ENCODE data around the gene C9orf153. TPM values are rescaled to one million over a fixed set of nuclear protein-coding genes. Genes with fewer than 3 reads are reported as not detected.
"Not testable (repeated sequence)": the region's sequence is repeated elsewhere in the genome, so short reads cannot be mapped to it uniquely, and the experiment has no call there.

C9orf153 gene
- total RNA-seq, 2 donors from 2014 or later = 0.37 to 0.51 TPM

GRCh38 chr9:86201474-86202337 is 57.8 kb downstream of the C9orf153 start:
- WGBS, 2 experiments (ENCODE audit: insufficient coverage in 1 of 2, insufficient read length in 1 of 2) = 82 to 88% methylated on average over 4 to 5 of the region's 5 CpGs
- Mint-ChIP-seq H3K4me3 (no peak overlapping the region), H3K27me3 (ENCODE audit: insufficient read depth) (peaks cover 2% of the 10 kb centered on the region), H3K27ac (no peak overlapping the region), H3K36me3 (ENCODE audit: low read depth) (no peaks in the 10 kb centered on the region), H3K9me3 (no peaks in the 10 kb centered on the region), H3K4me1 (peaks cover 4% of the 10 kb centered on the region)
- TF ChIP-seq CTCF (conservative IDR thresholded peaks at IDR 0.05) = no peak
- Histone ChIP-seq H3K4me3 (ENCODE audit: low read length) (no peak overlapping the region), H3K9ac (ENCODE audit: extremely low read depth, low read length, poor library complexity, severe bottlenecking) (no peak overlapping the region), H3K27ac (ENCODE audit: low read depth, low read length) (no peak overlapping the region), H3K27me3 (ENCODE audit: control insufficient read depth, insufficient read depth, low read length, poor library complexity, severe bottlenecking) (no peaks in the 10 kb centered on the region), H3K9me3 (ENCODE audit: control insufficient read depth, low read length) (no peaks in the 10 kb centered on the region), H3K4me1 (ENCODE audit: control insufficient read depth, insufficient read depth, low read length) (no peaks in the 10 kb centered on the region), H3K36me3 (ENCODE audit: control insufficient read depth, insufficient read depth, low read length) (no peaks in the 10 kb centered on the region)
- no peak for DNase-seq

GRCh38 chr9:86200599-86201162 is 58.8 kb downstream of the C9orf153 start:
- H3K9me3 Mint-ChIP-seq = peaks cover 2% of the 10 kb centered on the region
- DNase-seq = no peak
- Histone ChIP-seq H3K36me3 (ENCODE audit: control insufficient read depth, insufficient read depth, low read length) (no peaks in the 10 kb centered on the region), H3K27me3 (ENCODE audit: control insufficient read depth, insufficient read depth, low read length, poor library complexity, severe bottlenecking) (no peaks in the 10 kb centered on the region), H3K9ac (ENCODE audit: extremely low read depth, low read length, poor library complexity, severe bottlenecking) (no peak overlapping the region), H3K4me3 (ENCODE audit: low read length) (no peak overlapping the region), H3K9me3 (ENCODE audit: control insufficient read depth, low read length) (no peaks in the 10 kb centered on the region), H3K27ac (ENCODE audit: low read depth, low read length) (no peak overlapping the region), H3K4me1 (ENCODE audit: control insufficient read depth, insufficient read depth, low read length) (no peaks in the 10 kb centered on the region)
- no peak overlapping the region for H3K27ac Mint-ChIP-seq
- no peaks in the 10 kb centered on the region for H3K36me3 Mint-ChIP-seq (ENCODE audit: low read depth)
- no peak for TF ChIP-seq CTCF (conservative IDR thresholded peaks at IDR 0.05)
- 90 to 100% methylated on average over 1 of the region's 2 CpGs for WGBS, 2 experiments (ENCODE audit: insufficient coverage in 1 of 2, insufficient read length in 1 of 2)
- peaks cover 2% of the 10 kb centered on the region for H3K27me3 Mint-ChIP-seq (ENCODE audit: insufficient read depth)
- H3K4me3 Mint-ChIP-seq = no peak overlapping the region
- peaks cover 4% of the 10 kb centered on the region for H3K4me1 Mint-ChIP-seq

- H3K36me3 ChIP-seq (ENCODE audit: control insufficient read depth, insufficient read depth, low read length) = no peaks in the 10 kb centered on the region
- no peaks in the 10 kb centered on the region for H3K4me1 ChIP-seq (ENCODE audit: control insufficient read depth, insufficient read depth, low read length)
- Mint-ChIP-seq H3K4me3 (no peak overlapping the region), H3K27me3 (ENCODE audit: insufficient read depth) (peaks cover 3% of the 10 kb centered on the region), H3K4me1 (no peaks in the 10 kb centered on the region), H3K36me3 (ENCODE audit: low read depth) (peaks cover 2% of the 10 kb centered on the region), H3K9me3 (peaks cover 46% of the 10 kb centered on the region), H3K27ac (no peak overlapping the region)
- peaks cover 16% of the 10 kb centered on the region for H3K9me3 ChIP-seq (ENCODE audit: control insufficient read depth, low read length)
- no peaks in the 10 kb centered on the region for H3K27me3 ChIP-seq (ENCODE audit: control insufficient read depth, insufficient read depth, low read length, poor library complexity, severe bottlenecking)
- no peak for DNase-seq
- TF ChIP-seq CTCF (conservative IDR thresholded peaks at IDR 0.05) = no peak
- H3K9ac ChIP-seq (ENCODE audit: extremely low read depth, low read length, poor library complexity, severe bottlenecking) = no peak overlapping the region
- no peak overlapping the region for H3K27ac ChIP-seq (ENCODE audit: low read depth, low read length)
- 86 to 87% methylated on average over 2 to 4 of the region's 4 CpGs for WGBS, 2 experiments (ENCODE audit: insufficient coverage in 1 of 2, insufficient read length in 1 of 2)
- no peak overlapping the region for H3K4me3 ChIP-seq (ENCODE audit: low read length)
Measured at GRCh38 chr9:86193088-86193487, 66.4 kb downstream of the C9orf153 start.

GRCh38 chr9:86190700-86191099 is 68.8 kb downstream of the C9orf153 start:
- not testable (repeated sequence) for H3K36me3 ChIP-seq (ENCODE audit: control insufficient read depth, insufficient read depth, low read length); H3K36me3 Mint-ChIP-seq (ENCODE audit: low read depth); H3K4me1 ChIP-seq (ENCODE audit: control insufficient read depth, insufficient read depth, low read length); H3K27me3 ChIP-seq (ENCODE audit: control insufficient read depth, insufficient read depth, low read length, poor library complexity, severe bottlenecking); H3K27ac Mint-ChIP-seq; H3K4me1 Mint-ChIP-seq; H3K4me3 Mint-ChIP-seq; H3K4me3 ChIP-seq (ENCODE audit: low read length); H3K9ac ChIP-seq (ENCODE audit: extremely low read depth, low read length, poor library complexity, severe bottlenecking); H3K27me3 Mint-ChIP-seq (ENCODE audit: insufficient read depth); DNase-seq; H3K27ac ChIP-seq (ENCODE audit: low read depth, low read length)
- WGBS, 2 experiments (ENCODE audit: insufficient coverage in 1 of 2, insufficient read length in 1 of 2) = 79% methylated on average over 1 of the region's 1 CpG; no CpG with 5 or more reads in 1 of the 2 experiments
- peaks cover 45% of the 10 kb centered on the region for H3K9me3 Mint-ChIP-seq
- H3K9me3 ChIP-seq (ENCODE audit: control insufficient read depth, low read length) = peaks cover 16% of the 10 kb centered on the region

Data from endodermal cell (in vitro differentiated cells).